IPS-NIHi11 (cell line): ENCODE results near the gene CELF4.

Experiments
- DNase-seq: peaks from one replicate; pipeline ENCODE4 v3.0.0; 2012; ENCODE audit warnings: mixed read lengths, low spot score

CELF4 gene

DNA sequence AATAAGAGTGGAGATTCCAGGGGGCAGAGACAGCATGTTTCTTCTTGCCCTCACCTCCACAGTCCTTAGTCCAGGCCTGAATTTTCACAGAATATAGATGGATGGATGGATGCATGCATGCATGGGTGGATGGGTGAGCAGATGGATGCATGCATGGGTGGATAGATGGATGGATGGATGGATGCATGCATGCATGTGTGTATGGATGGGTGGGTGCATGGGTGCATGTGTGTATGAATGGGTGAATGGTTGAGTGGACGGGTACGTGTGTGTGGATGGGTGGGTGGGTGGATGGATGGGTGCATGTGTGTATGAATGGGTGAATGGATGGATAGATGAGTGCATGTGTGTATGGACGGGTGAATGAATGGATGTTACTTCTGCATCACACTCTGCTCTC is 153.3 kb downstream of the CELF4 start:
- no peak for DNase-seq

DNA sequence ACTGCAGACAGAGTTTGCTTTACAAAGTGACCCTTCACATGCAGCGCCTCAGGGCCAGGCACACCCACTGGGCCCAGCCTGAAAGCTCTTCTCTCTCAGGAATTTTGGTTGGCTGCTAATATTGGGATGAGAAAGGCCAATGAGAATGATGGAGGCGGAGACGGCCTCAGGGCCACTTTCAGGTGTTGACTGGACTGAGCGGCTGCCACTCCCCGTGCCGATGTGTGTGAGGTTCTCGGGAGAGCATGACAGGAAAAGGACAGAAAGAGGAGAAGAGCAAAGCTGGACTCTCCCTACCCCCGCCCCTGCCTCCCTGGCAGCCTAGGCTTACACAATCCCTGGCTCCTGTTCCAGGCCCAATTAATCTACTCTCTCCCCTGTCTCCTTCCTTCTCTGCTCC is 155.7 kb downstream of the CELF4 start:
- no peak for DNase-seq

DNA sequence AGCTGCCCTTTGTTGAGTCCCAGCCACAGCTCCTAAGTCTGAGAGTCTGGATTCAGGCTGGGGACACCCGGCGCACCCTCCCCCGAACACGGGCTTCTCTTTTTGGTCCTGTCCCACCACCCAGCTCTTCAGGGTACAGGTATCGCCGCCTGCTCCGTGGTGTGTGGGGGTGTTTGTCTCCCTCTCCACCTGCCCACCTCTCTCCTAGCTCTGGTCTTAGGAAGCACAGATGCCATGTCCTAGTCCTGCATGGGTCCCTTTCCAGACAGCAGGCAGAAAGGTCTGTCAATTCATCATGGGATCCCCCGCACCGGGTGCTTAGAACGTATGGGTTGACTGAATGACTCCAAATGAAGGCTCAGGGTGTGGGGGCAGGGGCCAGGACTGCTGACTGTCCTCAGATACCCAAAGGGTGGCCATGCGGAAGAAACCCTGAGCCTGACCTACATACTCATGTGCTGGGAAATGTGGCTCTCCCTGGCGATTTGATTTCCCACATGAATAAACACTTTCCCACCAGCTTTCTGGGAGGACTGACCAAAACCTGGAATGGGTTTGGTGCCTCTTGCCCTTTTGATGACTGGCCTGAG is 156.8 kb downstream of the CELF4 start:
- DNase-seq = no peak

DNA sequence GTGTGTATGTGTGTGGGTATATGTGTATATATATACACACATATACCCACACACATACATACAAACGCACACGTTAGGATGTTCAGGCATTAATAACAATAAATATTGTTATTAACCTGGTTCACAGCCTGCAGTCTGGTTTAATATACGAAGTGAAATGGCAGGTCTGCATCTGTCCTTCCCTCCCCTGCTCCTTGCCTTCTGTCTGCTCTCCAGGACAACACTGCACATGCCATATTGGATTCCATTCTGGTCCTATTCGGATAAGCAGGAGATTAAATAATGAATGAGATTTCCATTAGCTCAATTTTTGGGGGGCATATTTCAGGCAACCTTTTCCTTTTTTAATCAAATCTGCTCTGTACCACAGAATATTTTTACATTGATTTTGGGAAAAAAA is 158.0 kb downstream of the CELF4 start:
- DNase-seq = no peak

DNA sequence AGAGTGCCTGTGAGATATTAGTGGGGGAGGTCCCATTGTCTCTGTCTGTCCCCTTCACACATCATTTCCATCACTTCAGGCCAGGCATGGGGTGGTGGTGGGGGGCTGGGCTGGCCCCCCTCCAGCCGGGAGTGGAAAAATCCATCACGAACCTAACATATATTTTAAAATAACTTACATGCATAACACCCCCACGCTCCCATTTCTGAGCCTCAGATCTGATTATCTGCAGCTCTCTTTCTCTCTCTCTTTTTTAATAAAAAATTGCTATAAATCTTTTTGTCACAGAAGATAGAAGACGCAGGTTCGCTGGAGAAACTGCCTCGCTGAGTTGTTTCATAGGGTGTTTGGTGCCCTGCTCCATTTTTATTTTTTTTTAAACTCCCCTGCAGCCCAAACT is 159.8 kb downstream of the CELF4 start:
- DNase-seq = no peak

DNA sequence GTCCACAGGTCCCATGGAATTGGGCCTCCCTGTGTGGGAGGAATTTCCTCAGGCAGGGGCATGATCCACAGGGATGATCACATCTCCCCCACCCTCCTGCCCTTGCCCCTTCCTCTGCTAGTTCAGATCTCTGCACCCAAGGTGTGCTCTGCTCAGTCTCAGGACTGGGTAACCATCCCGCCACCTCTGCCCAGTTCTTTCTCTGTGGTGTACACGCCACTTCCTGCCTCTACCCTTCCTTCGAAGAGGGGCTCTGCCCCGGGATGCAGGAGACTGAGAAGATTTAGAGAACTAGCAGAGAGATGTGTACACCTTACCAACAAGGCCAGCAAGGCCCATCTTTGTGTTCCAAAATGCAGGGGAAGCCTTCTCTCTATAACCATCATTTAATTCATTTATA is 160.4 kb downstream of the CELF4 start:
- no peak for DNase-seq

DNA sequence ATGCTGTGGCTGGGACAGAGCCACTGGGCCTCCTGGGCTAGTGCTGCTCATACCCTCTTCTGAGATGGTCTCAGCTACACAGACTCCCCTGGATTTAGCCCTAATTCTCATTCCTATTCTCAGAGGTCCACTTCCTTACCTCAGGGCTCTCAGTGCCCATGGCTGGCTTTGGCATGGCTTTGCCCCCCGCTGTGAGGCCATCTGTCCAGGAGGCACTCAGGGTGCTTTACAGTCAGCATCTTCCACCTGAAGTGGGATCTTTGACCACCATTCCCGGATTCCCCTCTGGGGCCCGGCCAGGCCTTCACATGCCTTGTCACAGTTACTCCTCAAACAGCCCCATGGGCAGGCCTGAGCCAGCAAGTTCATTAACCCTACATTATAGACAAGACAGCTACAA is 161.8 kb downstream of the CELF4 start:
- DNase-seq = no peak

DNA sequence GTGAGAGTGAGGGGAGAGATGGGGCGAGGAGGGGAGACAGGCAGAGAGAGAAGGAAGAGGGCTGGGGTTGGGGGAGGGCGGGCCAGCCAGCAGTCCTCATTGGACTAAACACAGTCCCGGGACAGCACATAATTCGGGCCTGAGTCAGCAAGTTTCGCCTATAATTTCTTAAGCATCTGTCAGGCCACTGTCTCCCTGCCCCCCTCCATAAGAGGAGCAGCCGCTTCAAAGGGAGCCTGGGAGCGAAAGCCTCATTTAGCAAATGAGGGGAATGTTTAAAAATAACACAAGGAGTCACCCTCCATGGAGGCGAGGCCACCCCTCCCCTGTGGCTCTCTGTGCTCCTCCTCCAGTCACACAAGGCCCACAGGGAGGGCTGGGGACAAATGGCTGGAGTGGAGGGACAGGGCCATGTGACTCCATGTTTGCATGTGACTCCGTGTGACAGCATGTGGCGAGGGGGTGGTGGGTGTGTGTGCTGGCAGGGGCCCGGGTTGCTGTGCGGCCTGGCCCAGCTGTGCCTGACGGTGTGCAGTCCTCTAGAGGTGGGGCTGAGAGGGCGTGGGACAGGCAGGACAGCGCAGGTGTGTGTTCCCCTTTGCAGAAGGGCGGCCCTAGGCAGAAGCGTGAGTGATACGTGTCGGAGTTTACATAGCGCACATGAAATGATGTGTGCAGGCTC is 162.4 kb downstream of the CELF4 start:
- no peak for DNase-seq

DNA sequence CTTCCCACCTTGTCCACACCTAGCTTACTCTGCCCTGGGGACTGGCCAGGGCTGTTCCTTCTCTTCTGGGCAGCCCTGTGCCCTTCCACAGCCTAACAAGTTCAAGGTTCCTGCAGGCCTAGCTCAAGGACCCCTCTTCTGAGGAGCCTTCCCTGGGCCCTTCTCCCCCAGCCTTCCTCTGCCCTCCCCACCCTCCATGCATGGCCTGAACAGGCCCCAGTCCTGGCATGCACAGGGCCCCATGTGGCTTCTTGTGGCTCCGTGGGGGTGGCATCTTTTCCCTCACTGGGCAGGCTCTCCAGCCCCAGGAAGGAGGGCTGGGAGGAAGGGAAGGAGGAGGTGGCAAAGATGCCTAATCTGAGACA is 162.9 kb downstream of the CELF4 start:
- no peak for DNase-seq

DNA sequence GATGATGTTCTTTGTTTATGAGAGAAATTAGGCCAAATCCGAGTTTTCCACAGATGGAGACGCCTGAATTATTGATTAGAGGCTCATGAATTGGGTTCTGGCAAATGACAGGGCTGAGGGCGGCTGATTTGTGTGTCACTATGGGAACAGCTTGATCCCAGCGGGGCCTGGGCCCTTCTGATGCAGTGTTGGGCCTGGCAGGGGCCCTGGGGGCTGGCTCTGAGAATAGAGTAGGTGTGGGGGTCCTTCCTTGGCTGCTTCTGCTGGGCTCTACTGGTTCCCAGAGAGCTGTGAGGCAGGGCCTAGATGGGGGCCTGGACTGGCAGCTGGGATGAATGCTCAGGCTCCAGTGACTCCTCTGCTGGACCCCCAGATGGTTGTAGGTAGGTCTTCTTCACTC is 164.8 kb downstream of the CELF4 start:
- no peak for DNase-seq

DNA sequence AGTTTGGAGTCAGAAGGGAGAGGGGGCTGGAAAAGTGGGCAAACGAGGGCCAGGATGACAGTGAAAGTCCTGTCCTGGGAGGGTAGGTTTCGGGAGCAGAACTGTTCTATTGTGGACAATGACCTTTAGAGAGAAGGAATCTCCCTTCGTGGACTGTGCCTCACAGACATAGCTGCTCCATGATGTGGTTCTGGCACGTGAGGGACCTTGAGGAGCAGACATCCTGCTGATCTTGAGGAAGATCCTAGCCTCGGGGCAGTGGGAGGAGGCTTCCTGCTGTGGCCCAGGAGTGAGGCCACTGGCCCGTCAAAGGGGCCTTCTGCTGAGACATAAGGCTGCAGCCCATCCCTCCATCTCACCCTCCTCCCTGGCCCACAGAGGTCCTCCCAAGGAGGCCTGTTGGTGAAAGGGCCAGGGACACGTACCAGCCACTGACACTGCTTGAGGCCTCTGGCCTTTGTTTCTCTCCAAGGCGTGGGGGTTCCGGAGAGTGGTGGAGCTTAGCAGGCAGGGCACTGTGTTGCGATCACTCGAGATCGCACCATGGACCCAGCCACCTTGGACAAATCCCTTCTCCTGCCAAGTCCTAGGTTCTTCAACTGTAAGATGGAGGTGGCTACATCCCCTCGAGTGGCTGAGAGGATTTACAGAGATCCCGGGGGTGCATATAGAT is 167.2 kb downstream of the CELF4 start:
- no peak for DNase-seq

DNA sequence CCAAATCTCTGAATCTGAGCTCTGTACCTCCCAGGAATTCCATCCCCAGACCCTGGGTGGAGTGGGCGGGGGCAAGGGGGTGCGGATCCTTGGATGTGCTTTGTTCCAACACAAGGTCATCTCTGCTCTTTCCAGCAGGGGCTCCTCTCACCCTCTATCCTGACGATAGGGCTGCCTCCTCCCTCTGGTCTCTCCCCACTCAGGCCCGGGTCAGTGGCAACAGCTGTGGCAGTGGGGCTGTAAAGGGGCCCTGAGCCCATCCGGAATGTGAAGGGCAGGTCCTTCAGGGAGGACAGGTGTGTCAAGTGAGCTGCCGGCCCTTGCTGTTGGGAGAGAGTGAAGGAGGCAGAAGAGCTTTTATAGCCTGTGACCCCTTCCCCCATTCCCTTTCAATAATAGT is 167.8 kb downstream of the CELF4 start:
- no peak for DNase-seq

DNA sequence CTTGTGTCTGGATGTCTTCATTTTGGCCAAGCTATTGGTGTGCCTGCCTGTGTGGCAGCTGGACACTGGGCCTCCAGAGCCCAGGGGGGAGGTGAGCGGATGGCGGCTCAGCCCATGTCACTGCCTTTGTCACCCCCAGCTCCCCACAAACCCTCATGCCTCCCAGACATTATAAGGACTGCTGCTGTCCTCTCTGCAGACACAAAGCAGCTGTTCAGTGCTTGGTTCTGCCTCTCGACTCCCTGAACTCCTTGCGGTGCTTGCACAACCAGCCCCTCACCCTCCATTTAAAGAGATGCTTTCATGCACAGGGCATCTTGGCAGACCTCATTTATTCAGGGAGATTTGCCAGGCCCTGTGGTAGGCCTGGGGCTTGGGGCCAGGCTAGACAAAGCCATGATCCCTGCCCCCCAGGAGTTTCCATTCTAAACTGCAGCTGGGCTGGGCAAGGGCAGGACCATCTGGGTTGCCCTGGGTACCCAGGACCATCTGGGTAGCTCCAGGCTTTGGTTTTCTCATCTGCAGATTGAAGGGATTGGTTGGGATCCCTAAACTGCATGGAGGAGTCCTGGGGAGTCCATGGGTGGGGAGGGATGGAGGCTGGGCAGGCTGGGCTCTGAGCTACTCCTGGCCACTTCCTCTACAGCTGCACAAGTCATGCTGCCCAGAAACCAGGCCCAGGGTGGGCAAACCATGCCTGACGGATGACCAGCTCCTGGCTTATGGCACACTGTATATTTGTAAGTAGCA is 168.5 kb downstream of the CELF4 start:
- no peak for DNase-seq

DNA sequence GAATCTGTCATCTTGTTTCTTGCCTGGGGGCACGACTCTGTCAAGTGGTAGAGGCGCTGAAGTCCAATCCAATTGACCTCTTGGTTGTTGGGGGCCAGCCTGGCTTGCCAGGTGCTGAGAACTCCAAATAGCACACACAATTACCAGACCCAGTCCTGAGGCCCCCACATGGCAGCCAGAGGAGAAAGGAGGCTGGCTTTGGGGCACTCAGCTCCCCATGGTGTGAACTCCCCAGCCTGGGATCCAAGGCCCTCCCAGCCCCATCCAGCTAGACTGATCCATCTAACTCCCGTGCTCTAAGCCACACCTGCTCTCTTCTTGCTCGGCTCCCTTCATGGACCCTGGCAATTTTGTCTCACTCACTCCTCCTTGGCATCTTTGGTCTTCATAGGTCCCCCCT is 170.0 kb downstream of the CELF4 start:
- DNase-seq = no peak

DNA sequence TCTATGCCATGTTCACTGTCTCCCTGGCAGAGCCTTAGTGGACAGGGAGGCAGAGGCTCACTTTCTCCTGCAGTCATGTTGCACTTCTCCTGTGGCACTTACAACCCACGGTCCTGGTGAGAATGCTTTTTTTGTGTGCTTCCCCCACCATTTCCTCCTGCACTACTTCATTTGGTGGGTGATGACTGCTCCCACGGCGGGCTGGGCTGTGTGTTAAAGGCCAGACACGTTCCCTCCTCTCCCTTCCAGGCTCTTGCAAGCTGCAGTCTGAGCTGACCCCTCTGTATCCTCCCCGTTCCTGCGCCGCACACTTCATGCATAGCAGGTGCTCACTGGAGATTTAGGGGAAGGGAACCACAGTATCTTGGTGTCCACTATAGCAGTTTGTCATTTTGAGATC is 170.5 kb downstream of the CELF4 start:
- no peak for DNase-seq

DNA sequence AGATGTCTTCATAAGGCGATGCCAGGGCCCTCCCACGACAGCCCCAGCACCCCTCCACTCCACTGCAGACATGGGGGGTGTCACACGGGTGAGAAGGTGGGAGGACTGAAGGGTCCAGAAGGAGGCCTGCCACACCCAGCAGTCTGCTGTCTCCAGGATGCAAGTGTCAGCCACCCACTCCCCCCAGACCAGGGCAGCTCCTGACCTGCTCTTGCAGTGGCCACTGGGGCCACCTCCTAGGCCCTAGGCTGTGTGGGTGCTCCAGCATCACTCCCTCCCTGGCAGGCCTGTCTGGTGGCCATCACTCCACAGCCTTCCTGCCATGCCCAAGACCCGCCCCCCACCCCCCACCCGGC is 171.0 kb downstream of the CELF4 start:
- DNase-seq = no peak

DNA sequence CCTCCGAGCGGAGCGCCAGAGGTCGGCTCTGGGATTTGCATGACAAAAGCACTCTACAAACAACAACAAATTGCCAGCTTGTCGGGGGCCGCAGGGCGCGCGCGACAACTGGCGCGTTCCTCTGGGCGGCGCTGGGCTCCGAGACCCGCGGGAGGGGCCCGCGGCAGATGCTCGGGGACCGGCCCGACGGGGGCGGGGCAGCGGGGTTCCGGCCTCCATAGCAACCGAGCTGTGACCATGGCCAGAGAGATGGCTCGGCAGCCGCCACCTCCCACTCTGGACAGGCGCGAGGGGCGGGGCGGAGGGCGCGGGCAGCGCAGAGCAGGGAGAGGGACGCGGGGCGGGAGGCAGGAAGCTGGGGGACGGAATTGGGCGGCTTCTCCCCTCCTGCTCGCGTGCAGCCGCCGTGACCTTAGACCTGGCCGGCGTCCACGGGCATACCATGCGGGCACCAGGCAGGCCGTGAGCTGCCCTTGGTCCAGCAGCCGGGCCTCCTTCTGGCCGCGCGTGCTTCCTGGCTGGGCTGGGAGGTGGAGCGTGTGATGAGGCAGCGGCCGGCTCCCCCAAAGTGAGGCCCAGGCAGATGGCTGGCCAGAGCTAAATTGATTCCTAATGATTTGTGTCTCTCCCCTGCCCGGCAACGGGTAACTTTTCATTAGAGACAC is 171.5 kb downstream of the CELF4 start:
- peak; percentile 98 for DNase-seq

DNA sequence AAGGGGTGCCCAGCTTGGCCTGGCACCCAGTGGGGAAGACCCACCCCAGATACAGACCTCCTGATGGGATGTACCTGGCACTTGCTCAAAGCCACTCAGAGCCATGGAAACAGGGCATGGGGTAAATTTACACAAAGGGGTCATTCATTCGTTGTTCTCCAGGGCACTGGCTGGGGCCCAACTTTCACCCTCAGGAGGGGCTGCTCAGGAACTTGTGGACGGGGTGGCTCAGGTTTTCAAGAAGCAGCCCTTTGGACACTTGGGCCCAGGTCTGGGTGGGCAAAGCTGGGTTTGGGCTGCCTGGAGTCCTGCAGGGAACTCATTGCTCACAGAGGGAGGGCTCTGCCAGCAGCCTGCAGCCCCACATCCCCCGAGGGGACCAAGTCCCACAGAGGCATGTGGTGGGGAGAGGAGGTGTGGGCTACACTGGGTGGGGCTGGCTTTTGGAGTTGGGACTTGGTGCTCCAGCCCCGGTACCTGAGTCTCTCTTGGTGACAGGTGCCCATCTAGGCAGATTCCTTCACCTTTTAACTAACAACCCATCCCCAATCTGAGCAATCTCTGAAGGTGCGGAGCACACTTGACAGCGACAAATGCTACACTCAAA is 172.3 kb downstream of the CELF4 start:
- no peak for DNase-seq

DNA sequence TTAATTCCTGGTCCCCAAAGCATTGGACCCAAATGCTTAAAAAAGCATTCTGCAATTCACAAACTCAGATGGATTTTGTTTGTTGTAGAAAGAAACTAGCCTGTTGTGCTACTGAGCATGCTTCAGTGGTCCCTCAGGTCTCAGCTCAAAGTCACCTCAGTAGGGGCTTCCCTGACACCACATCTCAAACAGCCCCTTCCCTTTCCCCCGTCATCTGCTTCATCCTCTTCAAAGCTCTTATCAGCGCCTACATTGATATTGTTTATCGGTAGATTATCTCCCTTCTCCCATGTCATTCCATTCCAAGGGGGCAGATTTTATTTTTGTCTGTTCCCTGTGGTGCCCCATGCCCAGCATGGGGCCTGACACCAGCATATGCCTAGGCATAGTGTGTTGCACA is 172.9 kb downstream of the CELF4 start:
- DNase-seq = no peak

DNA sequence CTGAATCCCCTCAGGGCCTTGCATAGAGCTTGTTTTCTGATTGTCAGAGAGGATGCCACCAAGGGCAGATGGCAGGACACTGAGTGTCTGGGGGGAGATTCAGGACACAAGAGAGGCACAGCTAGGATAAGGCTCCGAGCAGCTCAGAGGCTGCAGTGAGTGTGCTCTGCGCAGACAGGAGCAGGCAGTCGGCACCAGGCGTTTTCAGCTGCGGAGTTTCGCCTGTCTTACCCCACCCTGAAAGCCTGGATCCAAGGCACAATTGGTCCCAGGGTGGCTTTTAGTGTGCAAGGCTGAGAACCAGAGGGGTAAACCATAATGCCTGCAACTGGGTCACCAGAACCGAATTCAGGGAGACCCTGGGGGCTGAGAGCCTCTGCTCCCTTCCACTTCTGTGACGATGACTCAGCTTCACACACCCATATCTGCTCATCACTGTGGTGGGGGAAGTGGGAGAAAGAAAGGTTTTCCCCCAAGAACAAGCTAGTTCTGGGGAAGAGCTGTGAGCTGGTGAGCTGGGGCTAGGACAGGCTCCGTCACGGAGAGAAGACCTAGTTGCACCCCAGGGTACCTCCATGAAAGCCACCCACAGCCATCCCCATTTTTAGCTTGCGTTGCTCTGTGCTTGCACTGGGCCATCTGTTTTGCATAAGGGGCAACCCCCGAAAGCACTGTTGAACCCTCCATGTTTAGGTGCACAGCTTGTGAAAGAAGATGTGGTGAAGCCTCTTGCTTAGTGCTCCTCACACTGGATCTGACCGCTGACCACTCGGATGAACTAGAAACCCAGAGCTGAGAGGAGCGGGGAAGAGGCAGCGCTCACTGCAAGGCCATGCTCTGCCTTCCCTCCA is 173.7 kb downstream of the CELF4 start:
- no peak for DNase-seq

DNA sequence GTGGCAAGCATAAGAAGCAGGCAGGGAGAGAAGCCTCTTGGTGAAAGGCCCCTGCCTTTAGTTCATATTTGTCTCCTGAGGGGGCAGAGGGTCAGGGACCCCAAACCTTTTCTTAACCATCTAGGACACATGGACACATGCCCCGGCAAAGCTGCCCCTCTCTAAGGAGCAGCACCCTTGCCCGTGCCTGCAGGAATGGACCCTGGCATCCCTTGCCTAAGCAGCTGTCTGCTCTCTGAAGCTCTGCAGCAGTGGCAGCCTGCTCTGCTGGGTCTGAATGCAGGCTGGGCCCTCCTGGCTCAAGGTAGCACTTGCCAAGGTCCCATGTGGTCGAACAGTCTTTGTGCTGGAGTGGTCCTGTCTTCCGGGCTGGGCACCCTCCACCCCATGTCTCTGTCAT is 174.4 kb downstream of the CELF4 start:
- no peak for DNase-seq
